HG02623 (cell line): ENCODE data around the gene YY1AP1.
"Not testable (repeated sequence)": the region's sequence is repeated elsewhere in the genome, so short reads cannot be mapped to it uniquely, and the experiment has no call there.

Experiments used
- ATAC-seq: cut with Tn5 transposase; IDR thresholded peaks from one replicate; pipeline ENCODE4 v1.9.1; 2021; ENCODE audit warnings: moderate library complexity; ENCODE audit not compliant: unreplicated experiment

The YY1AP1 gene

GRCh38 chr1:155646307-155646706 lies 42.3 kb downstream of the YY1AP1 start:
- no peak for ATAC-seq

DNA sequence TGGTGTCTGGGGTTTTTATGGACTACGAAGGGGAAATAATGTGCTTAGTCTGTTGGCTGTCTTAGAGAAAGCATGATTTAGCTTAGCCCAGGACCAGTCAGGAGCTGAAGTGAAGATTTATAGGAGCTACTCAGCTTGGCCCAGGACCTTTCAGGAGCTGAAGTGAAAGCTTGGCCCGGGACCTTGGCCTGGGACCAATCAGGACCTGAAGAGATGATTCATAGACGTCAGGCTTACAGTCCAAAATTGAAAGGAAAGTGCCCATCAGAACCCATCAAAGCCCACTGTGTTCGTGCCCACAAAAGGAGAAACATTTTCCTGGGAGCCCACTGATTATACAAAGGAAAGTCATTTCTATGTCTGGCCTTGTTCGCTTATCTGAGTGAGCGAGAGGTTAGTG lies 42.9 kb downstream of the YY1AP1 start:
- ATAC-seq: no peak

- no peak for ATAC-seq
Measured at GRCh38 chr1:155645034-155645598, 43.5 kb downstream of the YY1AP1 start.

DNA sequence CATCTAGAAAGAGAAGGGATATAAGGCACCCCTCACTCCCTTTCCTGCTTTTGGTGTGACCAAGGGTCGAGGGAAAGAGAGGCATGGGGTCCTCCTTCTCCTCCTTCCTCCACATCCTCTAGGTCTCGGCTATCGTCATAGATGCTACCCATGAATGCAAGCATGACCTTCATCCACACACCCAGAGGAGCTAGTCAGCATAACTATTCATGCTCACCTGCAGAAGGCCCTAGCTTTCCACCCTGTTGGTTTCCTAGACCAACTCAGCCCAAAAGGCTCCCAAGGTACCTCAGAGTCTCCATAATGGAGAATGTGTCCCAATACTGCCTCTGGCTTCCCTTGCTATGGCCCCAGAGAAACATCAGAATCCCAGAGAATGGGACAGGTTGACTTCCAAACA lies 45.3 kb downstream of the YY1AP1 start:
- no peak for ATAC-seq

DNA sequence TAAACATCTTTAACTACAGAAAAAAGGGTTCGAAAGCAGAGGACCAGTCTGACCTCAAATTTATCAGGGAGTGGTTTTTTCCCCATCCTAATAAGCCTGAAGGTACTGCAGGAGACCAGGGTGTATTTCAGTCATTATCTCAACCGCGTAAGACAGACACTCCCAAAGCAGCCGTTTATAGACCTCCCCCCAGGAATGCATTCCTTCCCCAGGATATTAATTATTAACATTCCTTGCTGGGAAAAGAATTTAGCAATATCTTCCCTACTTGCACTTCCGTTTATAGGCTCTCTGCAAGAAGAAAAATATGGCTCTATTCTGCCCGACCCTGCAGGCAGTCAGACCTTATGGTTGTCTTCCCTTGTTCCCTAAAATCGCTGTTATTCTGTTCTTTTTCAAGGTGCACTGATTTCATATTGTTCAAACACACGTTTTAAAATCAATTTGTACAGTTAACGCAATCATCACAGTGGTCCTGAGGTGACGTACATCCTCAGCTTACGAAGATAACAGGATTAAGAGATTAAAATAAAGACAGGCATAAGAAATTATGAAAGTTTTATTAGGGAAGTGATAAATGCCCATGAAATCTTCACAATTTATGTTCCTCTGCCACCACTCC lies 45.9 kb downstream of the YY1AP1 start:
- not testable (repeated sequence) for ATAC-seq

DNA sequence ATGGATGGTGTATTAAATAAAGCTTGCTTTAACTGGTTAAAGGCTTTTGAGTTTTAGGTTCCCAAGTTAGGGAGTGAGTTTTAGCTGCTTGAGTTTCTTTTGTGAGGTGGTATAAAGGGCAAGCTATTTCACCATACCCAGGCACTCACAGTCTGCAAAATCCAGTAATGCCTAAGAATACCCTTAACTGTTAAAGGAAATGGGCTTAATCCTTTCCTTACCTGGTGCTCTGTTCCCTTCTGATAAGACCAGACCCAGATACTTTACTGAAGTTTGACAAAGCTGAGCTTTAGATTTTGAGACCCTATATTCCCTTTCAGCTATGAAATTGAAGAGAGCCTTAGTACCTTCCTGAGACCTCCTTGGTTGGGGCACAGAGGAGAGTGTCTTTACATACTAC lies 48.2 kb downstream of the YY1AP1 start:
- ATAC-seq: no peak

- no peak for ATAC-seq
Measured at GRCh38 chr1:155636397-155637153, 52.0 kb downstream of the YY1AP1 start.

GRCh38 chr1:155626428-155626827 lies 62.1 kb downstream of the YY1AP1 start:
- ATAC-seq: not testable (repeated sequence)

GRCh38 chr1:155623357-155623756 lies 65.2 kb downstream of the YY1AP1 start:
- no peak for ATAC-seq

- ATAC-seq: no peak
Measured at GRCh38 chr1:155622191-155622590, 66.4 kb downstream of the YY1AP1 start.

GRCh38 chr1:155613226-155613625 lies 75.3 kb downstream of the YY1AP1 start:
- not testable (repeated sequence) for ATAC-seq

DNA sequence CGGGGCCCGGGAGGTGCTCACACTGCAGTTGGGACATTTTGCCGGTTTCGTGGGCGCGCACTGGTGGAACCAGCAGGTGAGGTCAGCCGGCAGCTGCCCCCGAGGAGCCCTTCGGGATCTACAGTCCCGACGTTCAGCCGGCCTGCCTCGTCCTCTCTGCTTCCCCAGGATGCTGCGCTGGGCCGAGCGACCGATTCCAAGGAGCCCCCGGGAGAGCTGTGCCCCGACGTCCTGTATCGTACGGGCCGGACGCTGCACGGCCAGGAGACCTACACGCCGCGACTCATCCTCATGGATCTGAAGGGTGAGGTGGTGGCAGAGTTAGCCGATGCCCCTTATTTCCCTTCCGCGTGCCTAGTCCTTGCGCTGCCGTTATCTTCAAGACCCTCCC lies 78.3 kb downstream of the YY1AP1 start:
- ATAC-seq: peak; percentile 7

DNA sequence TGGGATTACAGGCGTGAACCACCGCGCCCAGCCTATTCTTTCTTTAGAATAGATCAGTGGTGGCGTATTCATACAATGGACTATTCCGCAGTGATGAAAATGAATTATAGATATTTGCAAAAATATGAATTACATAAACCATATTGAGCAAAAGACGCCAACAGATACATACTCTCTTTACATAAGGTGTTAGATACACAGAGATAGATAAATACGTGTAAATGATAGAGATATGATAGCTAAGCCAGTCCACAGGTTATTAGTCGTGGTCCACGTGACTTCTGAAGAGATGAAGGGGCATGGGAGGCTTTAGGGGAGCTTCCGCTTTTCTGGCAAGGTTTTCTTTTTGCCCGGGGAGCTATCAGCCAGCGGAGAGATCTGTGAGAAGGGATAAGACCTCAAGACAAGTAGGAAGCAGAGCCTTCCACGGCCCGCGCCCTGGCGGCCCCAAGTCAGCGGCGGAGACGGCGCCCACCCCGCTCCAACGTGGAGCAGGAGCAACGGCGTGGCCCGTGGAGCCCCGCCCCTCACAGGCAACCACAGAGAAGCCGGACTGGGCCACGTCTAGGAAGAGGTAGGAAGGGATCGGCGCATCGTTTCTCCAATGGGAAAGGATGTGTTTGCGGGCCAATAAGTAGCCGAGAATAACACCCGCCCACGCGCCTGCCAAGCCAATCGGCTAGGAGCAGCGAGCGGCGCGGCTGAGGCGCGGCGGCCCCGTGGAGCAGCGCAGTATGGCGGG lies 78.9 kb downstream of the YY1AP1 start, which contains the start of gene MSTO1:
TSS of gene MSTO1 (plus strand) at position 704 of the 742 bp plus-strand sequence. CDS start at position 735, 31 bp downstream.
- ATAC-seq: peak; percentile 87
